GF-D8 (cell line): Measurements from ENCODE around the gene RPS15.

ENCODE experiments used
- DNase-seq: peaks from one replicate; lab custom pipeline; 2025; lab: John Stamatoyannopoulos, UW

Gene RPS15

GRCh38 chr19:1438035-1438932 lies at the start of gene RPS15:
Gene RPS15, plus strand, starts transcription at chr19:1438396. Its CDS starts 30 bp downstream, at chr19:1438426.
- DNase-seq, result peak; percentile 74

DNA sequence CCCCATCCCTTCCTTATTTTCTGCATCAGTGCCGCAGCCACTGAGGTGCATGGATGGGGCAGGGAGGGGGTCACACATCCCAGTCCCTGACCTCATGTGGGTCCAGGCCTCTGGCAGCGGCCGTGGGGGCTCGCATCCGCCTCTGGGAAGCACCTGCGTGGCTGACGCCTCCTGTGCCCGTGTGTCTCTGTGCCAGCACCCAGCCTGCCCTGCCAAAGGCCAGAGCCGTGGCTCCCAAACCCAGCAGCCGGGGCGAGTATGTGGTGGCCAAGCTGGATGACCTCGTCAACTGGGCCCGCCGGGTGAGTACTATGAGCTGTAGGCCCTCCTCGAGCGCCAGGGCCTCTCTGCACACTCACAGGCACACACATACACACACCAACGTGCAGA lies 49.6 kb upstream of the RPS15 start:
- DNase-seq, result no peak

DNA sequence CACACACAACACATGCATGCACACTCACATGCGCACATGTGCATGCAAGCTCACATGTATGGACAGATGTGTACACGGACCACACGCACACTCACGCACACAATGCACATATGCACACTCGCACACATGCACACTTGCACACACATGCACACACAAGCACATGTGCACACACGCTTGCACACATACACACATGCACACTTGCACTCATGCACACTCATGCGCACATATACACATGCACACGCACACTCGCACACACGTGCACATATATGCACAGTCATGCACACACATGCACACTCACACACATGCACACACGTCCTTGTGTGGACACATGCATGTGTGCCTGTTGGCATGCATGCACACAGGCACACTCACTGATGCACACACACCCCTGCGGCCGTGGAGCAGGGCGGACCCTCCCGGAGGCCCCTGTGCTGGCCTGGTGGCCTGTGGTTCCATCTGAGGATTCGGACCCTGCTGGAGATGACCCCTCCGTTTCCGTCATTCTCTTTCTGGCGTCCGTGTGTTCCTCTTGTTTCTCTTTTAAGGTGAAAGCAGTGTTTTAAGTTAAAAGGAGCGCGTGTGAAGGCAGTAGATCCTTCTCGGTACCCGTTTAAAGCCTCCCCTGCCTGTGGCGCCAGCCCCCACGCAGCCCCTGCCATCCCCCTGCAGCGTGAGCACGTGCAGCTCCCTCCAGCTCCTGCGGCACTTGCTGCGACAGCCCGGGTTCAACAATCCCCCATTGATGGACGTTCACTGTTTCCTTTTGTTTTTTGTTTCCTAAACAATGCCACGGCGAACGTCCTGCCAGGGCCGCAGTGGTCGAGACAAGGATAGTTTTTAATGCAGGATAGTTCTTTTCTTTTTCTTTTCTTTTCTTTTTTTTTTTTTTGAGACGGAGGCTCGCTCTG lies 48.9 kb upstream of the RPS15 start:
- DNase-seq, result no peak

GRCh38 chr19:1390890-1391423 lies 47.2 kb upstream of the RPS15 start:
- DNase-seq, result no peak

DNA sequence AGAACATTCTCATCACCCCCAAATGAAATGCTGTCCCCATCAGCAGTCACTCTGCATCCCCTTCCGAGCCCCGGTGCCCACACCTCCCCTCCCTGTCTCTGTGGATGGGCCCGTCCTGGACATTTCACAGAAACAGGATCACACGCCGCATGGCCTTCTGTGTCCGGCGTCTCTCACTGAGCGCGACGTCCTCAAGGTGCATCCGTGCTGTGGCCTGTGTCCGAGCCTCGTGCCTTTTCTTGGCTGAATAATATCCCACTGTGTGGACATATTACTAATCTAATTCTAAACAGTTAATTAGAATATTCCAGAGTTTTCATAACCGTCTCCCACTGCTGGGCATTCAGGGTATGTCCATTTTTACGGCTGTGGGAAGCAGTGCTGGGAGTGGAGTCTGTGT lies 45.8 kb upstream of the RPS15 start:
- no peak for DNase-seq

DNA sequence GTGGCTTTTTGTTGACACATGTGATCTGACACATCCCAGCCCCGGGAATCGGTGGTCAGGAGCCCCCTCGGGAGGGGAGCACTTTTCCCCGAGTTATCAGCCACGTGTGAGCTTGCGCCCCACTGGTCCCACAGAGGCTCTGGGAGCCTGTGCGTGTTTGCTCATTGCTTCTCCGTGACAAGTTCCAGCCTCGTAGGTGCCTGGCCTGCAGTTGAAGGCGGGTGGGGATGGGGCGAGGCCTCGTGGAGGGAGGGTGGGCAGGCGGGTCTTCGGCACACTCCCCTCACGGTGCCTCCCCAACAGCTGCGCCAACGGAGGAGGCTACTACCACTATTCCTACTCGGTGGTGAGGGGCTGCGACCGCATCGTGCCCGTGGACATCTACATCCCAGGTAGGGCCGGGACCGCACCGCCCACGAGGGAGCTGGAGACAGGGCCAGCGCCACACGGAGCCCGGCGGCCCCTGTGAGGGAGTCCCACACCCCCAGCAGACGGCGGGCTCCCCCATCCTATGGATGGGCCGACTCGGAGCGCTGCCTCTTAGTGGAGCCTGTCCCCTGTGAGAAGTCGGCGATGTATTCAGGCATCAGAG lies 45.2 kb upstream of the RPS15 start:
- no peak for DNase-seq

DNA sequence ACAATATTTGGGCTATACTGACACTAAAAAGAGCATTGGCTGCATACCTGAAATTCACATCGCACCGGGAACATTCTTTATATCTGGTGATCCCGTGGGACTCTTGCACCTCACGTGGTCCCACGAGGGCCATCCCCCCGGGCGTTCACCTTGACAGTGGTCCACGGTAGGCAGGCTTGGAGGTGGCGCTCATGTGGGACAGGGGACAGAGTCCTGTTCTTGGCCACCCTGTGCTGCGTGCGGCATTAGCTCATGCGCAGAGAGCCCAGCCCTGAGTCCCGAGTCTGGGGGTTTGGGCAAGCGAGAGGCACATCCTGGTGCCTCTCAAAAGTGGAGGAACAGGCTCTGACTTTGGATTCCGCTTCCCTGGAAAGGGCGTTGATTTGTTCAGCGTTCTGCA lies 44.4 kb upstream of the RPS15 start:
- no peak for DNase-seq

DNA sequence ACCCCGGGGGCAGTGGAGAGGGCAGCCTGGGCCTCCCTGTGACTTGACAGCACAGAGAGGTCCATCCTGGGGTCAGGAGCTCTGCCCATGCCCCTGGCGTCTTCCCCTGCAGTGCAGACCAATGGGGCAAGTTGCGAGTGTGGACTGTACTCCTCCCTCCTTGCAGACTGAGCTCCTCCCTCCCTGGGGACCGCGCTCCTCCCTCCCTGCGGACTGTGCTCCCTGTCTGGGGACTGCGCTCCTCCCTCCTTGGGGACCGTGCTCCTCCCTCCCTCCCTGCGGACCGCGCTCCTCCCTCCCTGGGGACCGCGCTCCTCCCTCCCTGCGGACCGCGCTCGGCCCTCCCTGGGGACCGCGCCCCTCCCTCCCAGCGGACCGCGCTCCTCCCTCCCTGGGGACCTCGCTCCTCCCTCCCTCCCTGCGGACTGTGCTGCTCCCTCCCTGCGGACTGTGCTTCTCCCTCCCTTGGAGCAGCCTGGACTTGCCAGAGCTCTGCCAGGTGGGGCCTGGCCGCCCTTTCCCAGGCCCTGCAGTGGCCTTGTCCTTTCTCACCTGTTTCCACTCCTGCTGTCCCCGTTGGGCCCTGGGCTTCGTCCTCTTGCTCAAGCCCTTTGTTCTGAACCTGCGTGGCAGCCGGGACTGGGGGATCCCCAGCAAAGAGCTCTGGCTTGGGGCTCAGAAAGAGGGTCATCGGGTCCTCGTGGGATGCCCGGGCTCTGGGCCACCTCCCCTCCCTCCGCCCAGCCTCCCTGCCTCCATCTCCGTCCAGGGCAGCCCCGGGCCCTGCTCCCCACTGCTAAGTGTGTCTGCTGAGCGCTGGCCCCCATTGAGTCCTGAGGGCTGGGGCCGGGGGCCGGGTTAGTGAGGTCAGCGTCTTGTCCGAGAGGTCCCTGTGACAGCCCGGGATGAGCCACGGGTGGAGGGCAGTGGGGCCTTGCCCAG lies 43.7 kb upstream of the RPS15 start:
- DNase-seq, result no peak

DNA sequence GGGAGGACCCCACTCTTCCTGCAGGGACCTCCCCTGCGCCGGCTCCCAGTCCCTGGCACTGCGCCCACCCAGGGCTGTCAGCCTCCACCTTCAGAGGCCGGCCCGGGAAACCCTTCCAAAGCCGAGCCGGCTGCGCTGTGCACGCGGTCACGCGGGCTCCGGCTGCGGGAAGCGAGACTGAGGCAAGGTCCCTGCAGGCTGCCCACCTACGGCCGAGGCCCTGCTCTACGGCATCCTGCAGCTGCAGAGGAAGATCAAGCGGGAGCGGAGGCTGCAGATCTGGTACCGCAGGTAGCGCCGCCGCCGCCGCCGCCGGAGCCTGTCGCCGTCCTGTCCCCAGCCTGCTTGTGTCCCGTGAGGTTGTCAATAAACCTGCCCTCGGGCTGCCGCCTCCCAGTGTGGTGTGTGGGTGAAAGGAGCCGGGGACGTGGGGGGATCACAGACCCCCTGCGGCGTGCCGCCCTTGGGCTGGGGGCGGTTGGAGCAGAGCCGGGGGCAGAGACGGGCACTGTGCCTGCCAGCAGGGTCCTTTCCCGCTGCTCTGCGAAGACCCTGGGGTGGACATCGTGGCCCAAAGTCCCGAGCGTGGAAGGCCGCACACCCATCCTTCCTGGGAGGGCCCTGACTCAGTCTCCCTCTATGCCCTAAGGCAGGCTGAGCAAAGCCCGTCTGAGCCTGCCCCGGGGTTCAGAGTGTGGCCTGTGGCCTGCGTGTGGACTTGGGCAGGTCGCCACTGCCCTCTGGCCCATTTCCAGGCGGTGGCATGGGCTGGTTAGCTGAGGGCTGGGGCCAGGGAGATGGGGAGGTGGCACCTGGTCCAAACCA lies 42.8 kb upstream of the RPS15 start:
- no peak for DNase-seq

- no peak for DNase-seq
Measured at GRCh38 chr19:1396019-1396767, 42.0 kb upstream of the RPS15 start.

DNA sequence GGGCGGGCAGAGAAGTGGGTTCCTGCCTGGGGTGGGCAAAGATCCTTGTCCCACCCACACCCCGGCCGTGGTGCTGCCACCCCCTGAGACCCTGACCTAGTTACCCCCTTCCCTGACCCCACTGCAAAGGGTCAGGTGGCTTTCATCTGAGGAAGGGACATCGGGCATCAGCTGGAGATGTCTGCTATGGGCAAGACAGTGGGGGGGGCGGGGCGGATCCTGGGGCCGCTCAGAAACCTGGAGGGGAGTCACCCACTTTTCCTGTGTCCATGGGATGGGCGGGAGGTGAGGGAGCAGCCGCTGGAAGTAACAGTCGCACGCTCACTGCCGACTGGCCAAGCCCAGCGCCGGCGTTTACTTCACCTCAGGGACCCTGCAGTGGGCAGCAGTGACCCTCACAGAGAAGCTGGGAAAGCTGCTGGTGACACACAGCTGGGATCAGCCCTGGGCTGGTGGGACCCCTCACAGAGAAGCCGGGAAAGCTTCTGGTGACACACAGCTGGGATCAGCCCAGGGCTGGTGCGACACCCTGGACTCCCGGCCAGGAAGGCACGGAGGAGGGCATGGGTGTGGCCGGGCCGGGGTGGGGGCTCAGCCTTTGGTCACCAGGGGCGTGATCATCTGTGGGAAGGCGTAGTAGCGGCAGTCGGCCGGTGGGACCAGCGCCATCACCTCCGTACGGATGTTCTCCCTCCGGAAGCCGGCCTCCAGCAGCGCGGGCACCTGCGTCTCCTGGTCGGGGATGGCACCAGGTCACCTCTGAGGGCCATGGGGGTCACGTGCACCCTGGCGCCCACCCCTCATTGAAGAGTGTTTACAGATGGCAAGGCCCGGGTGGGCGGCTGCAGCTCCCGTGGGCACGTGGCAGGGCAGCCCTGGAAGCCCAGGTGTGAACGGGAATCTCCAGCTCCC lies 41.2 kb upstream of the RPS15 start:
- DNase-seq, result no peak

DNA sequence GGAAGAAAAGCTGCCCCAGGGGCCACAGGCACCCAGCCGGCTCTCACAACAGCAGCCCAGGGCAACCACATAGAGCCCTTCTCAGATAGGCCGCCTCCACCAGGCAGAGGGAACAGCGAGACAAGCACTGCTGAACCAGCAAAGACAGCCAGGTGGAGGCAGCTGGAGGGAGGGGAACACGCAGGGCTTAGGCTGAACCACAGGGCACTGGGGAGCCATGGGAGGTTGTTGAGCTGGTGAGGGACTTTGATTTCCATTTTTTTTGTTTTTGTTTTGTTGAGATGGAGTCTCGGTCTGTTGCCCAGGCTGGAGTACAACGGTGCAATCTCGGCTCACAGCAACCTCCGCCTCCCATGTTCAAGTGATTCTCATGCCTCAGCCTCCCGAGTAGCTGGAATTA lies 40.4 kb upstream of the RPS15 start:
- no peak for DNase-seq

GRCh38 chr19:1399079-1399478 lies 39.1 kb upstream of the RPS15 start:
- no peak for DNase-seq

DNA sequence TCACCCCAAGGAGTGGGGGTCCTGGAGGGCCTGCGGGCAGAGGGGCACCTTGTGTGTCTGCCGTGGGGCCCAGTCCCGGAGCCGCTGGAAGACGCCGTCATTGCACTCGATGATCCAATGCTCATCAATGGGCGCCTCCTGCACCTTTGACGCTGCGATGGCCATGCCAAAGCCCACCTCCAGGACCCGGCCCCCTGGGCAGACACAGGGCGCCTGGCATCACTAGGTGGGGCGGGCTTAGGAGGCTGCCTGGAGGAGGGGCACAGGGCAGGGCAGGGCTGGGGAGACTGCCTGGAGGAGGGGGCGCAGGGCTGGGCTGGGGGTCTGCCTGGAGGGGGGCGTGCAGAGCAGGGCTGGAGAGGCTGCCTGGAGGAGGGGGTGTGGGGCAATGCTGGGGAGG lies 38.5 kb upstream of the RPS15 start:
- no peak for DNase-seq

GRCh38 chr19:1400281-1401137 lies 37.7 kb upstream of the RPS15 start:
- DNase-seq, result no peak

DNA sequence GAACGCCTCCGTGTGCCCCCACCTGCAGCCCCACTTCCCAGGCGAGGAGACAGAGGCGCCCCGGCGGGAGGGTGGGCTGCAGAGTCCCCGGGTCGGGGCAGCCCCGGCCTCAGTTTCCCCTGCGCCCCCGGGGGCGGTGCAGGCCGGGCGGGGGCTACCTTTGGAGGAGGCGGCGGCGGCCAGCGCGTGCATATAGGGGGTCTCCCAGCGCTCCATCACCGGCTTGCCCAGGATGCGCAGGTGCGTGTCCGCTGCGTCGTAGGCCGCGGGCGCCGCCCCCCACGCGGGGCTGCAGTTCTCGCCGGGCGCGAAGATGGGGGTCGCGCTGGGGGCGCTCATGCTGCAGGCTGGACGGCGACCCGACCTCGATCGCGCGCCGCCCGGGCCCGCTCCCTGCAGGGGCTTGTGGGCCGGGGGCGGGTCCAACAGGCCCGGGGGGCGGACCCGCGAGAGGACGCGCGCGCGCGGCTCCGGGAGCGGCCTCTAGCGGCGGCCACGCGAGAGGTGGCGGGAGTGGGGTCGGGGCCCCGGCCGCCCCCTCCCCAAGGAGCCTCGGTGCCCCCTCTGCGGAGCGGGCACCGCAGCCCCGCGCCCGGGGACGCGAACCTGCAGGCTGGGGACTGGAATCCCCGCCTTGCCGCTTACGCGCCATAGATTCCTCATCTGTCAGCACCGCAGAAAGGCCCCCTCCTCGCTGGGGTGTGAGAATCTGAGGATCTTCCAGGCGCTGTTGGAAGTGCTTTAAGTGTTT lies 36.9 kb upstream of the RPS15 start, which contains the start of gene GAMT:
Gene GAMT, minus strand, starts transcription at position 405 of the 751 bp plus-strand sequence. Its CDS starts 66 bp downstream, at position 339.
- no peak for DNase-seq

DNA sequence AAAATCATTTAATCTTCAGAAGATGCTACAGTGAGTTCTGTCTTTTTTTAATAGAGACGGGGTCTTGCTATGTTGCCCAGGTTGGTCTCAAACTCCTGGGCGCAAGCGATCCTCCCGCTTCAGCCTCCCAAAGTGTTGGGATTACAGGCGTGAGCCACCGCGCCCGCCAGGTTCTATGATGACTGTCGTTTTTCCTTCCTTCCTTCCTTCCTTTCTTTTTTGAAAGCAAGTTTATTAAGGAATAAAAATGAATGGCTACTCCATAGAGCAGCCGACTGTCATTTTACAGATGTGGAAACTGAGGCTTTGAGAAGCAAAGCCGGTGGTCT lies 36.3 kb upstream of the RPS15 start:
- no peak for DNase-seq
